NCI-H1436 treated with DMSO at 0.1 percent for 48 hours (cell line): ENCODE results near the gene ATP2A3.
"Not testable (repeated sequence)": the region's sequence is repeated elsewhere in the genome, so short reads cannot be mapped to it uniquely, and the experiment has no call there.

Source experiments
- DNase-seq: peaks from one replicate; lab custom pipeline; 2025; lab: John Stamatoyannopoulos, UW

Gene ATP2A3

DNA sequence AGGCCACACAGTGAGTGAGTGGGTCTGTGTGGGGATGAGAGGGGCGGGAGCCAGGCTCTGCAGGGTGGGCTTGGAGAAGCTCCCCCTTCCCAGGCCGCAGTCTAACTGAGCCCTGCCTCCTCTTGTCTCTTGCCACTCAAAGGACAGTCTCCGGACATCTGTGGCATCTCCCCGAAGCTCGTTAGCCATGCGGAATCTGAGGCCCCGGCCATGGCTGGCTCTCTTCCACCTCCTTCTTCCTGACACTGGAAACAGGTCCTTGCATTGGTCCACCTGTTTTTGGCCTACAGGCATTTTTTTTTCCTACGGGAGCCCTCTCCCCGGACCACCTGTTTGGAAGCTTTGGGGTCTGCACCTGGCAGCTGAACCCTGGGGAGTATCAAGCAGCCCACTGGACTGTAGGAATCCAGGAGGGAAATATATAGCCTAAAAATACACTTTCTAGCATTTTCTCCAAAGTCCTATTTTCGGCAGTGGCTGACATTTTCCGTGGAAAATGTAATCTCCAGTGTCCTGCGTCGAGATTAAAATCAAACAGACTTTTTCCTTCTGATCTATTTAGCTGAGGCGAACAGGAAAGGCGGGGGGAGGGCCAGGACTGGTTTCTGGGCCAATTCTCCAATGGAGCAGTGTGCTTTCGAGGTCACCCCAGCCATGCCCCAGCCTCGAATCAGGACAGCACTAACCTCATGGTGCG, 9.1 kb downstream of the ATP2A3 start:
- no peak for DNase-seq

DNA sequence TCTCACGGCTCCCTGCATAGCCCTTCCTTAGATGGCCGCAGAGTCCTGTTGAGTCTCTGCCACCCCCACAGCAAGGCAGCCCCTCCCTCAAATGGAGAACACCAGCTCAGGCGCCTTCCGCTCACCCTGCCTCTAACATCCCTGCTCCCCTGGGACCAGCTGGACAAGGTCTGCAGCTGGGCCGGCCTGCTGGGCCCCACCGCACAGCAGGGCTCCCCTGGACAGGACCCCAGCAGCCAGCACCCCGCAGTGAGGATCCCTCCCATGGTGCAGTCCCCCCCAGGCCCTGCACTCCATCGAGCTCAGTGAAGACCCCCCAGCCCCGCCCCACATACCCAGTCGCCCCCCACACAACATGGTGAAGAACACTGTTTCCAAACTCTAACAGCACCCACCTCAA, 10.2 kb downstream of the ATP2A3 start:
- DNase-seq: no peak

DNA sequence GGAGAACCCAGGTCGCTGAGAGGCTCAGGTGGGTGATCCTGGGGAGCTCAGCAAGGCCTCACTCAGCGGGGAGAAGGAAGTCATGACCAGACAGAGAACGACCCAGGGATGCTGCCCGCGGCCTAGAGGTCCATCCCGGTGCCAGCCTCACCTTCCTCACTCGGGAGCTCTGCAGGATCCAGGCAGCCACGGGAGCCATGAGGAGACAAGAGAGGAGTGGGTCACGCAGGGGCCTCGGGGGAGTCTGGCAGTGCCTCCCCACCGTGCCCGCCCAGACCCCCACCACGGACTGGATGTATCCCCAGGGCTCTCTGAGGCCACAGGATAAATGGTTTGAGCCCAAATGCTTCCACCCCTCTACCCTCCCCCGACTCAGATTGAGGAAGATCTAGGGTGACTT, 10.7 kb downstream of the ATP2A3 start:
- DNase-seq: no peak

DNA sequence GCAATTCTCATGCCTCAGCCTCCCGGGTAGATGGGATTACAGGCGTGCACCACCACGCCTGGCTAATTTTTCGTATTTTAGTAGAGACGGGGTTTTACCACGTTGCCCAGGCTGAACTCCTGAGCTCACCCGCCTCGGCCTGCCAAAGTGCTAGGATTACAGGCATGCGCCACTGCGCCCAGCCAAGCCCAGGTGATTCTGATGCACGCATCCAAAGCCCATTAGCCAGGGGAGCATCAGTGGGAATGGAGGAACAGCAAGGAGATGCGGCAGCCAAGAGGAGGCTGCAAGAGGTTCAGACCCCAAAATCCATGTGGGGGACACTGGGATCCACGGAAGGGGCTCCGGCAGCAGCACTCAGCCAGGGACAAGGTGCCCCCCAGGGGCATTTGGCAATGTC, 12.1 kb downstream of the ATP2A3 start:
- DNase-seq: no peak

DNA sequence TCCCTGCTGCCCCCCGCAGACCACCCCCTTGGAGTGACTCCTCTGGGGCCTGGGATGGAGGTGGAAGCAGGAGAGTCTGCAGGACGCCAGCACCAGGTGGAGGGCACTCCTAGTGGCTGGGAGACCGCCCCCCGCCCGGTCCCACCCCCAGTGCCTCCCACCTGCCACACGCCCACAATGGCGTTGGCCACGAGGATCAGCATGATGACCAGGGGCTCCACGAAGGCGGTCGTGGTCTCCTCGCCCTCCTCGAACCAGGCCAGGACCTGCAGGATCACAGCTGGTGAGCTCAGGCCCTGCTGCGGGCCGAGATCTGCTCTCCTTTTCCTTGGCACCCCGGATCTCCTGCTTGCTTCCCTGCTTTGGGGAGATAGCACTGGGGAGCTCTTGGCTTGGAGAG, 12.8 kb downstream of the ATP2A3 start:
- no peak for DNase-seq

DNA sequence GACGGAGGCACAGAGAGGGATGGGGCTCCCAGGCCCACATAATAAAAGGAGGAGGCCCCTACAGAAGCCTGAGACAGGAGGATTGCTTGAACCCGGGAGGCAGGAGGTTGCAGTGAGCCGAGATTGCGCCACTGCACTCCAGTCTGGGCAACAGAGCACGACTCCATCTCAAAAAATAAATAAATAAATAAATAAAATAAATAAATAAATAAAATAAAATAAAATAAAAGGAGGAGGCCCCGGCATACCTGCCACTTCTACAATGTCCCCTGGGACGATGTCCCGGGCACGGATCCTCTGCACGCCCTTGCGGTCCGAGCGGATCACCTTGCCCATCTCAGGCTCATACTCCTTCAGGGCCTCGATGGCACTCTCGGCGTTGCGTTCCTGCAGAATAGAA, 13.2 kb downstream of the ATP2A3 start:
- no peak for DNase-seq

DNA sequence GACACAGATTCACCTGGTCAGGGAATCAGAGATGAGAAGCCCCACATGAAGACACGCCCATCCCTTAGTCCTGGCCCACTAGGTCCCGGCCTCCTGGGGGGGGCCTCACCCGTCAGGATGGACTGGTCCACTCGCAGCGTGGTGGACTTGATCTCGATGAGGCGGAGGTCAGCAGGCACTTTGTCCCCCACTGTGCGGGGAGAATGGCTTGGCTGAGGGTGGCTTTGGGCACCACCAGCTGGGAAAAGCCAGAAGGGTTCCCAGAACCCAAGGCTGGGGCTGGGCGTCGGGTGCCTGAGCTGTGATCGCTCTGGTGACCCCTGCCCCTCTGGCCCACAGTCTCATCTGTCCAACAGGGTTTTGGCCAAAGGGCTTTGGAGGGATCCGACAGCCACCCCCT, 13.7 kb downstream of the ATP2A3 start:
- no peak for DNase-seq

DNA sequence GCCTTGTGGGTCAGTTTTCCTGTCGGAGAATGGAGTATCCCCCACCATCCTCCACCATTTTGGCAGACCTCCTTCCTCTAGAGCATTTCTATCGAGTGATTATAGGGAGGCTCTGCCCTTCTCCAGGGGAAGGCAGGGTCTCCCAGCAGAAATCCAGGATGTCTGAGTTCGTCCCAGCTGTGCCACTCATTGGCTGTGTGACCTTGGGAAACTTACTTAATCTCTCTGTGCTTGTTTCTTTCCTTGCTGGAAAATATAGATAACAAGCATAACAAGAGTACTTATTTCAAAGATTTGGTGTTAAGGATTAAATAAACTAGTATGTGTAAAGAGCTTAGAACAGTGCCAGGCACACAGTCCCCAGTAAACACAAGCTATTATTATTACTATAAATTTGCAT, 14.8 kb downstream of the ATP2A3 start:
- DNase-seq: no peak

DNA sequence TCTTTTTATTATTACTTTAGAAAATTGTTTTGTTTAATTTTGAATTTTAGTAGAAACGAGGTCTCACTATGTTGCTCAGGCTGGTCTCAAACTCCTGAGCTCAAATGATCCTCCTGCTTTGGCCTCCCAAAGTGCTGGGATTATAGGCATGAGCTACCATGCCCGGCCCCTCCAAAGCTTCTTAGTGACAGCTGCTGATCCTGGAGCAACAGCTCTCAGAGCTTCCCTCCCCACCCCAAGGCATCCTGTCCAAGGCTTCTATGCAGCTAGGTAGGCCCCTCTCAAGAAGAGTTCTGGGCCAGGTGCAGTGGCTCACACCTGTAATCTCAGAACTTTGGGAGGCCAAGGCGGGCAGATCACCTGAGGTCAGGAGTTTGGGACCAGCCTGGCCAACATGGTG, 15.7 kb downstream of the ATP2A3 start:
- not testable (repeated sequence) for DNase-seq

DNA sequence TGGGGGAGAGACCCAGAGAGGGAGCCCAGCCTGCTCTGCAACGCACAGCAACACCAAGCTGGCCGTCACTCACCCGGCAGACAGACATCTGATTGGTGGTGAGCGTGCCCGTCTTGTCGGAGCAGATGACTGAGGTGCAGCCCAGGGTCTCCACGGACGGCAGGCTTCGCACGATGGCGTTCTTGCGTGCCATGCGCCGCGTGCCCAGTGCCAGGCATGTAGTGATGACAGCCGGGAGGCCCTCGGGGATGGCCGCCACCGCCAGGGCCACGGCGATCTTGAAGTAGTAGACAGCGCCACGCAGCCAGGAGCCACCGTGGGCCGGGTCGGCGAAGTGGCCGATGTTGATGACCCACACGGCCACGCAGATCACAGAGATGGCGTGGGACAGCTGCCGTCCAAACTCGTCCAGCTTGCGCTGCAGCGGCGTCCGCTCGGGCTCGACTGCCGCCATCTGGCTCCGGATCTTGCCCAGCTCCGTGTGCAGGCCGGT, 16.9 kb downstream of the ATP2A3 start:
- no peak for DNase-seq

DNA sequence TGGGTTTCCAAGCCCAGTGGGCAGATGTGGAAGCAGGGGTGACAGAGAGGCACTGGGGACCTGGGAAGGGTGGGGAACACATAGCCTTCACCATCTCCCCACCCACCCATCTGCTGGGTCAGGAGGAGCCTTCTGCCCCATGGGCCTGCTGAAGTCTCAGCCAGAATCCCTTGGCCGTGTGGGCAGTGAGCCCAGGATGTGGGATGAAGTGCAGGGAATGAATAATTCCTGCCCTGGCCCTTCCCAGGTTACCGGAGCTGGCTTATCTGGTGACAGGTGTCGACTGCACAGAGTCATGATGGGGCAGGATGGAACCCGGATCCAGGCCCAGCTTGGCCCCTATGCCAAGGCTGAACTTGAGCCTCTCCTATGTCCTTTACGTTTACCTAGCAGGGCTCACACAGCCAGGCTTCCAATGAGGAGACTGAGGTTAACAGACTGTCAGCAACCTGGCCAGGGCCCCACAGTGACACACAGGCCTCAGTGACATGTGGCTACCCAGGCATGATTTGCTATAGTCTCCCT, 17.5 kb downstream of the ATP2A3 start:
- no peak for DNase-seq

DNA sequence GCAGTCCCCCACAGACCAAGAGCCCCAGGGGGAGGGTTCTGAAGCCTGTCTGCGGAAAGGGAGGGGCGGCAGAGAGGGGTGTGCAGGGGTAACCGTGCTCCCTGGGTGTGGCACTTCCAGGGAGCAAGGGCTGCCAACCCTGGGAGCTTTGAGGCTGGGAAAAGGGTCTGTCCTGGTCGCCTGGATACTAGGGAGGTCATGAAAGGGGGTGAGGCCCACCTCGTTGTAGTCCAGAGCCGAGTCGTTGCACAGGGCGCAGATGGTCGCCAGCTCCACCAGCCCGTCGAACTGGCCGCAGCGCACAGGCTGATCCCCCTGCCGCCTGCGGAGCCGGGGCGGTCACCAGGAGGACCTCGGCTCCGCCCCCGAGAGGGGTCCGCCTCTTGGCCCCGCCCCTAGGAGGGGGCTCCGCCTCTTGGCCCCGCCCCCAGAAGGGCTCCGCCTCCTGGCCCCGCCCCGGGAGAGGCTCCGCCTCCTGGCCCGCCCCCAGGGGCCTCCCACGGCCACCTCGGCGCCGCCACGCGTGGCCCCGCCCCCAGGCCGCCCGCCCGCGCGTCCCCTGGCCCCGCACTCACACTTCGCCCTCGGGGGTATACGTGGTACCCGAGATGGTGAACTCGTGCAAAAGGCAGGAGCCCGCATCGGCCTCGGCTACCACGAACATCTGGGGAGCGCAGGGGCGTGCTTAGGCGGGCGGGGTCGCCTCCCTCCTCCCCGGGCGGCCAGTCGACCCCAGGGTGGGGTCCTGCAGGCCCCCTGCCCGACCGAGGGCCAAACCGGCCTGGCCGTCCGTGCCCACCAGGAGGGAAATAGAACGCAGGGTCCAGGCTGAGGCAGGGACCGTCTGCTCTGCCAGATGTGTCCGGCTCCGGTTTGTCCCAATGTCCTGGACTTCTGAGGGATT, 19.5 kb downstream of the ATP2A3 start:
- no peak for DNase-seq

DNA sequence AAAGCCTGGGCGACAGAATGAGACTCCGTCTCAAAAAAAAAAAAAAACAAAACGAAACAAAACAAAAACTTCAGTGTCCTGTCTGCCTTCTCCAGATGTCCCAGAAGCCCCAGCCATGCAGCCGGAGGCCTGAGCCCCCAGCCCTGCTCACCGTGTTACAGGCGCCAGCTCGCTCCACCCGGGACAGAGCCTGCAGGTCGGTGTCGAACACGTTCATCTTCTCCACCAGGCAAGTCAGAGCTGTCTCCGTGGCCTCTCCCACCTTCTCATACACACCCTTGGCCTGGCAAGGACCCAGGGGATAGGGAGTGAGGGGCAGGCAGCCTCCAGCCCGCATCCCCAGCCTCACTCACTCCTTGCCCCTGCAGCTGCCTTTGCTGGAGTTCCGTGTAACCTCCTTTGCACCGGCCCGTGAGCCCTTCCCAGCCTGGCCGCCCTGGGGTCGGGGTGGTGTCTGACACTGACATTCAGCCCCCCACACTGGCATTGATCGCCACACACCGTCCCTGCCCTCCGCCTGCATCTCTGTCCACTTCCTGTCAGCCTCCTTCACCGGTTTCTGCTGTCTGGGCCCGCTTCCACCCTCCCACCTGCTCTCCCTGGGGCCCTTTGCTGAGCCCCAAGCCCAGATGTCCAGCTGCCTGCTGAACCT, 20.9 kb downstream of the ATP2A3 start:
- DNase-seq: no peak

DNA sequence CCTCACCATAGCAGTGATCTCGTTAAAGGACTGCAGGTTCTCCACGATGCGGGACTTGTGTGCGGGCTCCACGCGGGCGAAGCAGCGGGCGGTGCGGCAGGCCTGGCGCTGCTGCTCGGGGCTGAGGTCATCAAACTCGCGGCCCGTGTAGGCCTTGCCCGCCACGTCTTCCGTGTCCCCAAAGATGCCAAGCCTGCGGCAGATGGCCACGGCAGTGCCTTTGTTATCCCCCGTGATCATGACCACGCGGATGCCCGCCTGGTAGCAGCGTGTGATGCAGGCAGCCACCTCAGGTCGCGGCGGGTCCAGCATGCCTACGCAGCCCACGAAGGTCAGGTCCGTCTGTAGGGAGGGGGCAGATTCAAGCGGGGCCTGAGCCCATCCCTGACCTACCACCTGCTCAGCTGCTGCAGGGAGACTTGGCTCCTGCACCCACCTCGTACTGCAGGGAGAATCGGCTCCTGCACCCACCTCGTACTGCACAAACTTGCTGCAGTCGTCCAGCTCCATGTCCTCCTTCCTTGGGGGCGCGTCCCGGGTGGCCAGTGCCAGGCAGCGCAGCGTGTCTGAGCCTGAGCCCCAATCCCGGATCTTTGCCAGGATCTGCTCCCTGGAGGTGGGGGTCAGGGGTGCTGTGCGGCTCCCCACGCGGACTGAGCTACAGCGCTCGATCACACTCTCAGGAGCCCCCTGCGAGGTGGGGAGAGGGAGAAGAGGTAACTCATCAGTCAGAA, 23.1 kb downstream of the ATP2A3 start:
- no peak for DNase-seq

DNA sequence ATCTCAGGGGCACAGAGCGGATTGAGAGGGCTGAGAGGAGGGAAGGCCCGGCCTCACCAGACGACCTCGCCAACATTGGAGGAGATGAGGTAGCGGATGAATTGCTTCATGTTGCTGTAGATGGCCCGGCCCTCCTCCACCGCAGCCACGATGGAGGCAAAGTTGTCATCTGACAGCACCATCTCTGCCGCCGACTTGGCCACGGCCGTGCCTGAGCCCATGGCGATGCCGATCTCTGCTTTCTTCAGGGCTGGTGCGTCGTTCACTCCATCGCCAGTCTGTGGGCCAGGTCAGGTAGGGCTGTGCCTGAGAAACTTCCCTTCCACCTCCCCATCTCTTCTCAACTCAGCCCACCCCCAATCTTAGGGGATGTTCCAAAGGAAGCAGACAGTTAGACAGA, 26.9 kb downstream of the ATP2A3 start:
- DNase-seq: no peak

DNA sequence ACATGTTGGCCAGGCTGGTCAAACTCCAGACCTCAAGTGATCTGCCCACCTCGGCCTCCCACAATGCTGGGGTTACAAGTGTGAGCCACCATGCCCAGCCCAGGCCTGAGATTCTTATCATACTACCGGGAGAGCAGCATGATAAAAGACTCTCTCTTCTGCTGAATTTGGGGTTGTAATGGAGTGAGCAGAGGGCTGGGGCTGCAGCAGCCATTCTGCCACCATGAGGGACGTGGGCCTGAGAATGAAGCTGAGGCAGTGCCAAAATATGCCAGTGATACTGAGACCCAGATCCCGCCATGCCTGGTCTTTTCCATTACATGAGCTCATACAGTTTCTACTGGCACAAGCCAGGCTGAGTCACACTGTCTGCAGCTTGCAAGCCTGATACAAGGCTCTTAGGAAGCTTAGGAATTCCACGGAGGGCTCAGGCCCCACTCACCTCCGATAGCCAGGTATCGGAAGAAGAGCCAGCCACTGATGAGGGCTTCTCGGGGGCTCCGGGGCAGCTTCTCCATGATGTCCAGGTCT, 28.3 kb downstream of the ATP2A3 start:
- DNase-seq: no peak

DNA sequence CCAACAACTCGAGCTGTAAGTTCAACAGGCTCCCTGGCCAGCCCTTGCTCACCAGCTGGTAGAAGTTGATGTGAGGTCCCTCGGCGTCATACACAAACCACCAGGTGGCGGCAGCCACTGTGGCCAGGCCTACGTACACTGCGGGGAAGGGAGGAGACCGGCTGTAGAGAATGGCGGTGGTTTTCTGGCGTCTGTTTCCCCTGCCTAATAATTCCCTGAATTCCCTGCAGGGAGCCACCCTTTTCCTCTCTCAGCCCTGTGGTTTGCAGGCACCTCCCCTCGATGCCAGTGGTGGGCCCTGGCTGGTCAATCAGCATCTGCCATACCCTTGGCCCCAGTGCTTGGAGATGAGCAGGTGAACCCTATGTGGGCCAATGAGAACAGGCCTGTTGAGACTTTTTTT, 29.1 kb downstream of the ATP2A3 start:
- no peak for DNase-seq

DNA sequence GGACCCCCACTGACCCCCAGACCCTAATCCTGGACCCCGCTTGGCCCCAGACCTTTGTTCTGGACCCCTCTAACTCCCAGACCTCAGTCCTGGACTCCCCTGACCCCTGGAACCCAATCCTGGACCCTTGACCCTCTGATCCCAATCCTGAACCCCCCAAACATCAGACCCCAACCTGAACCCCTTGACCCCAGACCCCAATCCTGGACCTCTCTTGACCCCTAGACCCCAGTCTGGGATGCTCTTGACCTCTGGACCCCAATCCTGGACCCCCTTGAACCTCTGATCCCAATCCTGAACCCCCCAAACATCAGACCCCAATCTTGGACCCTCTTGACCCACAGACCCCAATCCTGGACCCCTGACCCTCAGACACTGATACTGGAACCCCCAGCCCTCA, 34.5 kb downstream of the ATP2A3 start:
- DNase-seq: no peak

DNA sequence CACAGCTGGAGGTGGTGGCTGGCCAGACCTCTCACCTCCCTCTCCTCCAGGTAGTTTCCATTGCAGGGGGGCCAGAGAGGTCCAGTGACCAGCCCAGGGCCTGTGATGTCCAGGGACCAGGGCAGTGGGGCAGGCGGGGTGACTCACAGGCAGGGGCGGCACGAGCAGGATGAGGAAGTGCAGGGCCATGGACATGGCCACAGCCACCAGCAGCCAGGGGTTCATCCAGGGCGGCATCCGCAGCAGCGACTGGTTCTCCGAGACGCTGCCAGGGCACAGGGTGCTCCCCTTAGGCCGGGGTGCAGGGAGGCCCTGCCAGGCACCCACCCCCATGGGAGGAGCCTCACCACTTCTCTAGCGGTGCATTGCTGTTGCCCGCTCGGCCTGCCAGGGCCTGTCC, 35.1 kb downstream of the ATP2A3 start:
- no peak for DNase-seq

DNA sequence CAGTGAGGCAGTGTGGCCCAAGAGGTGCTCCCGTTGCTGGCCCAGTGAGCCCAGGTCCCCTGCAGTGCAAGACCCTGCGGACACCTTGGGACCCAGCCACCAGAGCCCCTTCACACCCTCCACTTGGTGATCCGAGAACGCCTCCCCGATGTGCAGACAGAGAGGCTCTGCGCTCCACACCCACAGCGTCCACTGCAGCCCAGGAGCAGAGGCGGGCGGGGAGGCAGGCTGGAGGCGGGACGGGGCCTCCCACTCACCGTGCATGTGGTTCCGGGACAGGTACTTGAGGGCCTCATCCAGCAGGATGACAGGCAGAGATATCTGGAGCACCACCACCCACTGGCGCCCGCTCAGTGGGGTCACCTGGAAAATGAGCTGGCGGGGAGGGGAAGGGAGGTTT, 35.8 kb downstream of the ATP2A3 start:
- DNase-seq: no peak

DNA sequence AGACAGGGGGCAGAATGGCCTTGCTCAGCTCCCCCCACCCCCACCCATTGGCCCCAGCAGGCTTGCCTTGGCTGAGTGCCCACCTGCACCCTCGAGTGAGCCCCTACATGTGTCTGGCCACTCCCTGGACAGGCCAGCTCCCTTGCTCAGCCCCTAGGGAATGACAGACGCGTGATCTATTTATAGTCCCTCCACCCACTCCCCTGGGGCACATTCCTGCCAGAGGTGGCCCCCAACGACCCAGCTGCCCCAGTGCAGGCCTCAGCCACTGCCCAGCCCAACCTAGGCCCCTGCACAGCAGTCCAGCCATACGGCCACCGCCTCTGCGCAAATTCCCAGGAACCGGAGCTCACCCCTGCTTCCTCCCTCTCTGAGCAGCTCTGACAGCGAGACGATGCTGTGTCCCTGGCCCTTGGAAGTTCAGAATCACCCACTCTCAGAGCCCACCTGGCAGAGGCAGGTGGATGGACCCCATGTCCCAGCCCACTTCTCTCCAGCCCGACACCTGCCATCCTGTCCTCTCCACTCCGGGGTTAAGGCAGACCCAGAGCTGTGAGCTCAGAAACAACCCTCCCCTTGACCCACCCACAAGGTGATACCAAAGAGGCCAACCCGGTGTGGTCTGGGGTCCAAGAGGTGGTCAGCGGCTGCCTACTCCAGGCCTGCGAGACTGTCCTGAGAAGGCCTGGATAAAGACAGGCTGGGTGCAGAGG, 36.5 kb downstream of the ATP2A3 start:
- DNase-seq: no peak
